GM18951 (cell line): Measurements from ENCODE around the gene RSPO3.

ENCODE experiments used
- POLR2A ChIP-seq: IDR thresholded peaks from 4 replicates; pipeline ENCODE4 v1.6.1; 2011; ENCODE audit warnings: mild to moderate bottlenecking; ENCODE audit not compliant: insufficient read length, insufficient read depth; ENCODE audit errors: extremely low read depth
- in situ Hi-C: fragments of 300-500 bp; cut with MboI; formaldehyde crosslinking; loops from one replicate; pipeline ENCODE4 v1.12.0; 2022; ENCODE audit warnings: low sequenced_read_pairs, mixed read lengths, inconsistent platforms; ENCODE audit not compliant: unreplicated experiment

Gene RSPO3, protein sequence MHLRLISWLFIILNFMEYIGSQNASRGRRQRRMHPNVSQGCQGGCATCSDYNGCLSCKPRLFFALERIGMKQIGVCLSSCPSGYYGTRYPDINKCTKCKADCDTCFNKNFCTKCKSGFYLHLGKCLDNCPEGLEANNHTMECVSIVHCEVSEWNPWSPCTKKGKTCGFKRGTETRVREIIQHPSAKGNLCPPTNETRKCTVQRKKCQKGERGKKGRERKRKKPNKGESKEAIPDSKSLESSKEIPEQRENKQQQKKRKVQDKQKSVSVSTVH

DNA sequence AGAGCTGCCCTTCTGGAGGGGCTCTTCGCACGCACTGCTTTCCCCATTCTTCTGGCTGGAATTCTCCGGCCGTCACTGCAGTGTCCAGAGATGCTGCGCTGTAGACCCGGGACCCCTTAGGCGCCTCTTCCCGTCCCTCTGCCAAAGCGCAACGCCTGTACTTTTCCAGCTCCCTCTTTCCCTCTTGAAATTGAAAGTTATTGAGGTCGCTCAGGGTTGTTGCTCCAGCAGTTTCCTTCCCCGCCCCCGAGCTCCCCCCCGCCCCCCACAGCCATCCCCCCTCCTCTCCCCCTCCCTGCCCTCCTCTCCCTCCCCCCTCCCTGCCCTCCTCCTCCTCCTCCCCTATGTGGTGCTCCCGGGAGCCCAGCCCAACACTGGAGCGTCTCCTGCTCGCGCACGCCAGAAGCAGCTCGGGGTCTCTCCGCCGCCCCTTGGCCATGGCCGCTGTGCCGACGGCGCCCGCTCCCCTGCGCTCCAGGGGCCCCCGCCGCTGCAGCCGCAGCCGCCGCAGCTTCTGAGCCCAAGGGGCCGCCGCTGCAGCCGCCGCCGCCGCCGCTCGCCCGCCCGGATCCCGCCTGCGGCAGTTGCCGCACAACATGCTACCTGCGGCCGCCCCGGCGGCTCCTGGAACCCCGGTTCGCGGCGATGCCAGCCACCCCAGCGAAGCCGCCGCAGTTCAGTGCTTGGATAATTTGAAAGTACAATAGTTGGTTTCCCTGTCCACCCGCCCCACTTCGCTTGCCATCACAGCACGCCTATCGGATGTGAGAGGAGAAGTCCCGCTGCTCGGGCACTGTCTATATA is at the start of gene RSPO3:
Gene RSPO3, plus strand, starts transcription at position 374 of the 804 bp plus-strand sequence. CDS start 522 bp downstream, outside the sequence.
- no peak for TF ChIP-seq POLR2A
- in situ Hi-C loops = loop anchor here (25.0 kb wide), 1 partner anchor 306 kb away; no protein-coding TSS in a partner anchor

GRCh38 chr6:127069659-127070279 is 48.7 kb upstream of the RSPO3 start:
- no peak for TF ChIP-seq POLR2A
- in situ Hi-C loops = no loop called here

- in situ Hi-C loops = no loop called here
- TF ChIP-seq POLR2A = no peak
These were observed 45.2 kb upstream of the RSPO3 start for GRCh38 chr6:127073222-127073621.

DNA sequence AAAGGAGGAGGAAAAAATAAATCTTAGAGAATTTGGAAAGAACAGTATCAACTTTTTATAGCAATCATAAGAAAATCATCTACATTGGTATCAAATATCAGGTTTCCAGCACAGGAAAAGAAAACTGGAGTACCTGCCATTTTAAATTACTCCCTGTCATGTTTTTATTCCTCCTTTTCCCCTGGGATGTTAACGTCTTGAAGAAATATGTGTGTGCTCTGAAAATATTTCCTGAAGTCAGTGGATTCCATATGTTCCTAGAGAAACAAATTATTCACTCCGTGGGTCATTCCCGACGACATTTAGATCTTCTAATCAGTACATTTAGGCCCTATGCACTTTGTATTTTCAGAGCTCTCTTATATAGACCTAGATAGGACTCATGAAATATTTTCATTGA is 42.0 kb upstream of the RSPO3 start:
- in situ Hi-C loops = no loop called here
- no peak for TF ChIP-seq POLR2A

GRCh38 chr6:127077886-127078285 is 40.6 kb upstream of the RSPO3 start:
- TF ChIP-seq POLR2A = no peak
- in situ Hi-C loops = no loop called here

GRCh38 chr6:127078669-127079068 is 39.8 kb upstream of the RSPO3 start:
- no peak for TF ChIP-seq POLR2A
- in situ Hi-C loops = no loop called here

DNA sequence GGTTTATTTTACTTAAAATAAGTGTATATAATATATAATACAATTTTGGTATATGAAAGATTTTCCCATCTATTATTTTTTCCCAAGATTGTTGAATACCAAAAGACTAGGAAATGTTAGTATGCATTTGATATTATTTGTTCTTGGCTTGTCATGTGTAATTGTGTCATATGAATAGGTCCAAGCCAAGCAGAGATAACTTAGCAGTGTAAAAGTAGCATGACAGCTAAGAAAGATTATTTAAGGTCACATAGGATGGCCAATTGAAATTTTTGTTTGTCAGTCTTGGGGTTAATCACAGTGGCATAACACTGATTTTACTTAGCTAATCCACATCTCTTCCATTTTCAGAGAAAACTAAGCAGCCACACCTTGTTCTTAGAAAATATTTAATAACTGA is 38.8 kb upstream of the RSPO3 start:
- in situ Hi-C loops = no loop called here
- TF ChIP-seq POLR2A = no peak

DNA sequence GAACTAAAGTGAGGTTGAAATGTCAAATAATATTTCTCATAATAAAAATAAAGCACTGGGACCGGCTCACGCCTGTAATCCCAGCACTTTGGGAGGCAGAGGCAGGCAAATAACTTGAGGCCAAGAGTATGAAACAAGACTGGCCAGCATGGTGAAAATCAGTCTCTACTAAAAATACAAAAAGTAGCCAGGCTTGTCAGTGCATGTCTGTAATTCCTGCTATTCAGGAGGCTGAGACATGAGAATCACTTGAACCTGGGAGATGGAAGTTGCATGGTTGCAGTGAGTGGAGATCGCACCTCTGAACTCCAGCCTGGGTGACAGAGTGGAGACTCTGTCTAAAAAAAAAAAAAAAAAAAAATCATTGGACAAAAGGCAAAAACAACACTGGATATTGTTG is 38.4 kb upstream of the RSPO3 start:
- in situ Hi-C loops = no loop called here
- no peak for TF ChIP-seq POLR2A

GRCh38 chr6:127083231-127083962 is 35.1 kb upstream of the RSPO3 start:
- TF ChIP-seq POLR2A = no peak
- in situ Hi-C loops = no loop called here

DNA sequence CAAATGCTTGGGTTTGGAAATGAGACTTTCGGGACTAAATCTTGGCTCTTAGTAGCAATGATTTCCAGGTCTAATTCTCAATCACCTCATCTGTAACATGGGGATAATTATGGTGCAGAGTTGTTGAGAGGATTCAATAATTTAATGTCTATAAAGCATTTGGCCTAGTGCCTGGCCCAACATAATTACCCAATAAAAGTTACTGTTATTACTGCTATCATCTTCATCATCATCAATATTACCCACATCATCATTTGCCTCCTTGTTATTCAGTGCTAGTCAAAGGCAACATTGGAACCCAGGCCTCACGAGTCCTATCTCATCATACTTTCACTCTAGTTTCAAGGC is 34.5 kb upstream of the RSPO3 start:
- in situ Hi-C loops = no loop called here
- TF ChIP-seq POLR2A = no peak

DNA sequence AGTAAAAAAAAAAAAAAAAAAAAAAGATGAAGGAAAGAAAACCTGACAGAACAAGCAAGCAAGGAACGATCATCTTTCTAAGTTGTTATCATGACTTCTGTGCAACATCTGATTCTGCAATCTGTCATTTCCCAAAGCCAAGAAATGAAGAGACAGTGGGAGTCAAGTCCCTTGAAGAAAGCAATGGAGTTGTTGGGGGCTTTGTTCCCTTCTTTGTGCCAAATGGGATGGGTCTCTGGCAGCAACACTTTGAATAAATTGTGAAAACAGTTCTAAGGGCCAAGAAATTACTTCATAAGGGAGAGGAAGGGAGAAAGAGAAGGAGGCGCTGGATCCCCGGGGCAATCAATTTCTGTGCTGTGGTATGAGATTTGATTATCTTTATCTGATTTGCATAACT is 33.3 kb upstream of the RSPO3 start:
- no peak for TF ChIP-seq POLR2A
- in situ Hi-C loops = no loop called here

- in situ Hi-C loops = no loop called here
- TF ChIP-seq POLR2A = no peak
These were observed 28.4 kb upstream of the RSPO3 start for GRCh38 chr6:127090051-127090450.

- TF ChIP-seq POLR2A = no peak
- in situ Hi-C loops = no loop called here
These were observed 26.0 kb upstream of the RSPO3 start for GRCh38 chr6:127092466-127092865.
